ENCODE data around the gene FRMD4B. TPM values are rescaled to one million over a fixed set of nuclear protein-coding genes. Genes with fewer than 3 reads are reported as not detected.

The FRMD4B gene
- total and polyA plus RNA-seq, 7 donors: 8.2 to 21.5 (median 13.2) TPM

DNA sequence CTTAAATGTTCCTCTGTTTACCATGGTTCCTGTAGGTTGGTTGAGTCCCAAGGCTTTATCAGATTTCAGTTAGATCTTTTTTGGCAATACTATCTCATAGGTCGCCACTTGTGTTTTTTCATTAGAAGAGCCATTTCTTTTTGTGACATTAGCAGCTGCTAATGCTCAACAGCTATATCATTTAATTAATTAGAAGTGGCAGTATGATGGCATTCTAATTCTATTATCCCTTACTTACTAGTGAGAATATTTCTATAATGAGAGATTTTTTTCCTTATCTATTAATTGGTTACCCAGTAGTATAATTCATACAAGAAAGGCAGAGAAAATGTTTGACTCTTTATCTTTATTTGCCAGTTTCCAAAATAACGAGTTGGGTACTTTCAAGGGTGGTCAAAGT lies 25.2 kb downstream of the FRMD4B start:
- intact Hi-C loops (cut with DNase I): no loop called here
- peaks cover 0 to 5% (median 1%) of the 10 kb centered on the region in 4 donors for H3K4me1 ChIP-seq
- peaks cover 0 to 2% (median 0%) of the 10 kb centered on the region in 4 donors for H3K9me3 ChIP-seq
- TF ChIP-seq EP300 (IDR thresholded peaks at IDR 0.05): no peak
- no peak for TF ChIP-seq POLR2A (IDR thresholded peaks at IDR 0.05)
- no peak for TF ChIP-seq POLR2AphosphoS5 (IDR thresholded peaks at IDR 0.05)
- TF ChIP-seq, protein P1, sequence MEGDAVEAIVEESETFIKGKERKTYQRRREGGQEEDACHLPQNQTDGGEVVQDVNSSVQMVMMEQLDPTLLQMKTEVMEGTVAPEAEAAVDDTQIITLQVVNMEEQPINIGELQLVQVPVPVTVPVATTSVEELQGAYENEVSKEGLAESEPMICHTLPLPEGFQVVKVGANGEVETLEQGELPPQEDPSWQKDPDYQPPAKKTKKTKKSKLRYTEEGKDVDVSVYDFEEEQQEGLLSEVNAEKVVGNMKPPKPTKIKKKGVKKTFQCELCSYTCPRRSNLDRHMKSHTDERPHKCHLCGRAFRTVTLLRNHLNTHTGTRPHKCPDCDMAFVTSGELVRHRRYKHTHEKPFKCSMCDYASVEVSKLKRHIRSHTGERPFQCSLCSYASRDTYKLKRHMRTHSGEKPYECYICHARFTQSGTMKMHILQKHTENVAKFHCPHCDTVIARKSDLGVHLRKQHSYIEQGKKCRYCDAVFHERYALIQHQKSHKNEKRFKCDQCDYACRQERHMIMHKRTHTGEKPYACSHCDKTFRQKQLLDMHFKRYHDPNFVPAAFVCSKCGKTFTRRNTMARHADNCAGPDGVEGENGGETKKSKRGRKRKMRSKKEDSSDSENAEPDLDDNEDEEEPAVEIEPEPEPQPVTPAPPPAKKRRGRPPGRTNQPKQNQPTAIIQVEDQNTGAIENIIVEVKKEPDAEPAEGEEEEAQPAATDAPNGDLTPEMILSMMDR (IDR thresholded peaks at IDR 0.05): no peak
- no peaks in the 10 kb centered on the region for H3K27me3 ChIP-seq
- H3K36me3 ChIP-seq: no peaks in the 10 kb centered on the region
- 51 to 72% methylated on average over 2 of the region's 2 CpGs for WGBS, 2 donors
- DNase-seq: no peak
- no peak overlapping the region for H3K27ac ChIP-seq
- no peak overlapping the region for H3K4me3 ChIP-seq

DNA sequence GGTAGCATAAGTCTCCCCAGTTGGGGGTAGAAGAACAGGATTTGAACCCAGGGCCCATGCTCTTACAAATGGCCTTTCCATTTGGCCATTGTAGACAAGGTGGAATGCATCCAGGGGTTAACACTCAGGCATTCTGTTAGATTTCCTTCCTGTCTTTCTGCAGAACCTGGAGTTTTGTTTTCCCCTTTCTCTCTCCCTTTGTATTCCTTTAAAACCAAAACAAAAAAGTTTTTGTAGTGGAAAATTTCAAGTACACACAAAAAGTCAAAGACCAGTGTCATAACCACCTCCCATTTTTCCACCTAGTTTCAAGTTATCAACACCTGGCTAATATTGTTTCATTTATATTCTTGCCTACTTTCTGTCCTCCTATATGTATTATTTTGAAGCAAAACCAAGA lies 26.0 kb downstream of the FRMD4B start:
- Histone ChIP-seq H3K36me3 (no peaks in the 10 kb centered on the region), H3K27ac (peak overlapping the region in 1 of 4 donors; percentile 21)
- intact Hi-C loops (cut with DNase I): no loop called here

DNA sequence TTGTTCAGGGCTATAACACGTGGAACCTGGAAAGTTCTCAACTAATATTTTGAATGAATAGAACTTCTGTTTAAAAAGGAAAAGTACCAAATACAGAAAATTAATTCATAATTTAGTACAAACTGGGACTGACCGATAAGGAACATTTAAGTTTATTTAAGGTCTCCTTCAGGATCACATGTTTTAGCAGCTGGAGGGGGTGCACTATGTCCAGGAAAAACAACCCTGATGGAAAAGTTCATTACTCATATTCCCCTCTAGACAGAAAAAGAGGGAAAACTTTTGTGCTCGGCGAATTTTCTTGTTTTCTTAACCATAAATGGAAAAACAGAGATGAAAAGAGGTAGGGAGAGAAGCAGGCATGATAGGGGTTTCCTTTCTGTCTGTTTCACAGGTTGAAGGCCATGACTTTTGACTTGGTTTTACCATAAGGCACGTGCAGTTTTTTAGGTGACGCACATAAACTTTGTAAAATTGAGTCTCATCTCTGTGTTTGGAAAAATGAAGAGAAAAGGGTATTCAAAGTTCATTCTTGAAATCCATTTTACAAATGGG lies 26.5 kb downstream of the FRMD4B start:
- Histone ChIP-seq H3K4me3 (no peak overlapping the region), H3K36me3 (no peaks in the 10 kb centered on the region), H3K27me3 (no peaks in the 10 kb centered on the region), H3K27ac (peak overlapping the region in 1 of 4 donors; percentile 21), H3K9me3 (peaks cover 0 to 2% (median 0%) of the 10 kb centered on the region in 4 donors), H3K4me1 (peaks cover 0 to 5% (median 1%) of the 10 kb centered on the region in 4 donors)
- intact Hi-C loops (cut with DNase I): no loop called here
- 83 to 87% methylated on average over 6 of the region's 6 CpGs for WGBS, 2 donors
- TF ChIP-seq POLR2AphosphoS5 (IDR thresholded peaks at IDR 0.05) (no peak), EP300 (IDR thresholded peaks at IDR 0.05) (no peak), POLR2A (IDR thresholded peaks at IDR 0.05) (no peak)
- TF ChIP-seq, protein P1 (IDR thresholded peaks at IDR 0.05): no peak
- no peak for DNase-seq

More for the DNA sequence above, 26.0 kb downstream of the FRMD4B start:
- DNase-seq: no peak
- H3K4me1 ChIP-seq: peaks cover 0 to 5% (median 1%) of the 10 kb centered on the region in 4 donors
- no peak for TF ChIP-seq EP300 (IDR thresholded peaks at IDR 0.05)
- TF ChIP-seq POLR2AphosphoS5 (IDR thresholded peaks at IDR 0.05): no peak
- TF ChIP-seq, protein P1 (IDR thresholded peaks at IDR 0.05): no peak
- TF ChIP-seq POLR2A (IDR thresholded peaks at IDR 0.05): no peak
- no peaks in the 10 kb centered on the region for H3K27me3 ChIP-seq
- no peak overlapping the region for H3K4me3 ChIP-seq
- H3K9me3 ChIP-seq: peaks cover 0 to 2% (median 0%) of the 10 kb centered on the region in 4 donors

DNA sequence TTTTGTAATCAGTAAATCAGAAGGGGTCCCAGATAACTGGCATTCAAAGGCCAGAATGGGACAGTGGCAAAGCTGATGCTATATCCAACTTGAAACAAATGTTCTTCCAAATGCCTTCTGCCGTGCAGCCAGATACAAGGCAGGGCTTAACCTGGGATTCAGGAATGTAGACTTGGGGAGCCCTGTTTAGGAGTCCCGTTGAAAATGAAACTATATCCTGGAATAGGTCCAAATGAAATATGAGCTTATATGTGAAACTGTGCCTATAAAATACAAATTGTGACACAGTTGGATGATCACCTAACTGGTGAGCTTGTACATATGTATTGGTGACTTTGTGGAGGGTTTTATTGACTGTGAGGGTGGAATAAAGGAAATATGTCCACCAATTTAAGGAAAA lies 28.7 kb downstream of the FRMD4B start:
- Histone ChIP-seq H3K9me3 (peaks cover 0 to 2% (median 0%) of the 10 kb centered on the region in 4 donors), H3K36me3 (no peaks in the 10 kb centered on the region), H3K4me3 (no peak overlapping the region), H3K27me3 (no peaks in the 10 kb centered on the region), H3K4me1 (peaks cover 0 to 5% (median 1%) of the 10 kb centered on the region in 4 donors), H3K27ac (no peak overlapping the region)
- no peak for DNase-seq
- TF ChIP-seq POLR2A (IDR thresholded peaks at IDR 0.05) (no peak), EP300 (IDR thresholded peaks at IDR 0.05) (no peak), POLR2AphosphoS5 (IDR thresholded peaks at IDR 0.05) (no peak)
- TF ChIP-seq, protein P1 (IDR thresholded peaks at IDR 0.05): no peak
- intact Hi-C loops (cut with DNase I): no loop called here
- 27 to 32% methylated on average over 2 of the region's 2 CpGs for WGBS, 2 donors

DNA sequence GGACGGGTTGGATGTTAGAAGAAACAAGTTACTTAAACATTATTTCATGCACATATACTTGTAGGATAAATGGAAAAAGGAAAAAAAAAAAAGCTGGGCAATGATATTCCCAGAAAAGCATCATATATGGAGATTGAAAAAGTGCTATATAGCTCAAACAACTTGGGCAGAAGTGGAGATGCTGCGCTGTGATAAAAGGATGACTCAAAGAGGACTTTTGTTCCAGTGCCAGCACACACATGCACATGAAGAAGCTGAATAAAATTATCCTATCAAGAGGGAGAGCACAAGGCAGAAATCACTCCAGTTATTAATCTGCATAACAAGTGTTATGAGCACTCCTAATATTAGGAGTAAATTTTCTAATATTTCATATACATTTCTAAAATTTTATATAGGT lies 30.9 kb downstream of the FRMD4B start:
- TF ChIP-seq EP300 (IDR thresholded peaks at IDR 0.05): no peak
- TF ChIP-seq POLR2AphosphoS5 (IDR thresholded peaks at IDR 0.05): no peak
- no peak for TF ChIP-seq POLR2A (IDR thresholded peaks at IDR 0.05)
- TF ChIP-seq, protein P1 (IDR thresholded peaks at IDR 0.05): no peak
- DNase-seq: no peak
- Histone ChIP-seq H3K4me3 (no peak overlapping the region), H3K27ac (no peak overlapping the region), H3K27me3 (no peaks in the 10 kb centered on the region), H3K36me3 (no peaks in the 10 kb centered on the region), H3K9me3 (peaks cover 0 to 2% (median 0%) of the 10 kb centered on the region in 4 donors), H3K4me1 (peaks cover 0 to 5% (median 1%) of the 10 kb centered on the region in 4 donors)
- 87 to 89% methylated on average over 2 of the region's 2 CpGs for WGBS, 2 donors
- intact Hi-C loops (cut with DNase I): no loop called here
